ENCODE data around the gene RRP8. TPM values are rescaled to one million over a fixed set of nuclear protein-coding genes. Genes with fewer than 3 reads are reported as not detected.
A peak's percentile ranks its signal among the peaks of the same experiment; 100 is the strongest.

Gene RRP8
- total RNA-seq, 1 experiment from 2014 or later = 17.4 TPM

DNA sequence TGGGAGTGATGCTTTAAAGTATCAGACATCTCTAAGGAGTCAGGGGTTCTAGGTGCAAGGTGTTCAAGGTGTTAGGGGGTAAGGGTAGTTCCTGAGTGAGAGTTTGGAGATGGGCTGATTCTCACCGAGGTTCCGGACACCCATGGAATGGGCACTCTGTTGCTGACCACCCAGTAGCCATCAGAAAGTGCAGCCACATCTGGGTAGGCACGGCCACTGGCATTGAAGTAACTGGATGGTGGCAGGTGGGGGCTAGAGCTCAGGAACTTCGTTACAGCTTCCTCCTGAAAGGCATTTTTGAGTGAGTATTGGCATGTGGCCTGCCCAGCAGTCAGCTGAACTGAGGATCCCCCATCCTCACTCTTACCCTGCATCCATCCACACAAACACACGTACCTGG lies 11.6 kb upstream of the RRP8 start:
- BruUV-seq (replicated peaks) = no TSS peak
- TF ChIP-seq, protein P1, sequence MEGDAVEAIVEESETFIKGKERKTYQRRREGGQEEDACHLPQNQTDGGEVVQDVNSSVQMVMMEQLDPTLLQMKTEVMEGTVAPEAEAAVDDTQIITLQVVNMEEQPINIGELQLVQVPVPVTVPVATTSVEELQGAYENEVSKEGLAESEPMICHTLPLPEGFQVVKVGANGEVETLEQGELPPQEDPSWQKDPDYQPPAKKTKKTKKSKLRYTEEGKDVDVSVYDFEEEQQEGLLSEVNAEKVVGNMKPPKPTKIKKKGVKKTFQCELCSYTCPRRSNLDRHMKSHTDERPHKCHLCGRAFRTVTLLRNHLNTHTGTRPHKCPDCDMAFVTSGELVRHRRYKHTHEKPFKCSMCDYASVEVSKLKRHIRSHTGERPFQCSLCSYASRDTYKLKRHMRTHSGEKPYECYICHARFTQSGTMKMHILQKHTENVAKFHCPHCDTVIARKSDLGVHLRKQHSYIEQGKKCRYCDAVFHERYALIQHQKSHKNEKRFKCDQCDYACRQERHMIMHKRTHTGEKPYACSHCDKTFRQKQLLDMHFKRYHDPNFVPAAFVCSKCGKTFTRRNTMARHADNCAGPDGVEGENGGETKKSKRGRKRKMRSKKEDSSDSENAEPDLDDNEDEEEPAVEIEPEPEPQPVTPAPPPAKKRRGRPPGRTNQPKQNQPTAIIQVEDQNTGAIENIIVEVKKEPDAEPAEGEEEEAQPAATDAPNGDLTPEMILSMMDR (IDR thresholded peaks at IDR 0.05; ENCODE audit: unreplicated experiment) = no peak
- peaks cover 12% of the 10 kb centered on the region for H3K4me1 Mint-ChIP-seq (ENCODE audit: low read depth, unreplicated experiment)
- CTCF ChIA-PET = no interaction called here
- H3K36me3 Mint-ChIP-seq (ENCODE audit: insufficient read depth, unreplicated experiment) = no peaks in the 10 kb centered on the region
- no peak overlapping the region for H3K27ac Mint-ChIP-seq (ENCODE audit: unreplicated experiment)
- H3K4me3 Mint-ChIP-seq (ENCODE audit: low read depth, unreplicated experiment) = no peak overlapping the region
- intact Hi-C loops (cut with micrococcal nuclease; ENCODE audit: unreplicated experiment) = loop anchor here (10.0 kb wide), 1 partner anchor 130 kb away; the partner anchor contains the start of genes ARFIP2 and TIMM10B
- no peaks in the 10 kb centered on the region for H3K27me3 Mint-ChIP-seq (ENCODE audit: unreplicated experiment)
- DNase-seq = no peak
- H3K9me3 Mint-ChIP-seq (ENCODE audit: low read depth, unreplicated experiment) = no peaks in the 10 kb centered on the region

DNA sequence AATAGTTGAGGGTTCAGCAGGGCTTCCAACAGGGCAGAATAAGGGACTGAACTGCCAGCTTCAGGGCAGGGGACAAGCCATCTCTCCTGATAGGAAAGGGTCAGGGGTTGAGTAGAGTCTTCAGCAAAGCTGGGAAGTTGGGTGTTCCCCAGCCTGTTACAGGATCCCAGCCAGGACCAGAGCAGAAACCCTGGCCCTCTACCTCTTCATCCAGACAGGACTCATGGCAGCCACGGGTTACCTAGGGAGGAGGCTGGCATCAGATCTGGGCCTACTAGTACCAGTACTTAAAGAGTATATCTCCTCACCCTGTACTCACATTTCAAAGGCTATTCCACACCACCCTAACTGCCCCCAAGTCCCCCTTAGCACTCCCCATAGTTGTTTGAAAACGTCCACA lies 11.0 kb upstream of the RRP8 start:
- intact Hi-C loops (cut with micrococcal nuclease; ENCODE audit: unreplicated experiment) = loop anchor here (10.0 kb wide), 1 partner anchor 130 kb away; the partner anchor contains the start of genes ARFIP2 and TIMM10B
- H3K9me3 Mint-ChIP-seq (ENCODE audit: low read depth, unreplicated experiment) = no peaks in the 10 kb centered on the region
- TF ChIP-seq, protein P1 (IDR thresholded peaks at IDR 0.05; ENCODE audit: unreplicated experiment) = no peak
- no peaks in the 10 kb centered on the region for H3K27me3 Mint-ChIP-seq (ENCODE audit: unreplicated experiment)
- H3K4me3 Mint-ChIP-seq (ENCODE audit: low read depth, unreplicated experiment) = no peak overlapping the region
- DNase-seq = no peak
- no peaks in the 10 kb centered on the region for H3K36me3 Mint-ChIP-seq (ENCODE audit: insufficient read depth, unreplicated experiment)
- no peak overlapping the region for H3K27ac Mint-ChIP-seq (ENCODE audit: unreplicated experiment)
- BruUV-seq (replicated peaks) = no TSS peak
- CTCF ChIA-PET = no interaction called here
- peaks cover 17% of the 10 kb centered on the region for H3K4me1 Mint-ChIP-seq (ENCODE audit: low read depth, unreplicated experiment)

DNA sequence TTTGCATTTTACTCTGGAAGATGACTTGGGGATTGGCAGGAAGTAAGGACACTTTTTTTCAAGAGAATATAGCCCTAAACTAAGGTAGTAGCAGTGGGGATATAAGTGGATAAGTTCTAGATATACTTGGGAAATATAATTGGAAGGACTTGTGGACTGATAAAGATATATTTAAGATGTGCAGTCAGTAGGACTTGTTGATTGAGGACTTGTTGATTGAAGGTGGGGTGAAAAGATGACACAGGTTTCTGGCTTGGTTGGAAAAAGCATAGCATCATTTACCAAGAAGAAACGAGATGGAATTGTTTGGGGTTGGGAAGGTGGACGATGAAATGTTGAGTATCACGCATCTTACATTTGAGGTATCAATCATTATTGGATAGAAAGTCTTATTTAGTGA lies 10.1 kb upstream of the RRP8 start:
- CTCF ChIA-PET = no interaction called here

DNA sequence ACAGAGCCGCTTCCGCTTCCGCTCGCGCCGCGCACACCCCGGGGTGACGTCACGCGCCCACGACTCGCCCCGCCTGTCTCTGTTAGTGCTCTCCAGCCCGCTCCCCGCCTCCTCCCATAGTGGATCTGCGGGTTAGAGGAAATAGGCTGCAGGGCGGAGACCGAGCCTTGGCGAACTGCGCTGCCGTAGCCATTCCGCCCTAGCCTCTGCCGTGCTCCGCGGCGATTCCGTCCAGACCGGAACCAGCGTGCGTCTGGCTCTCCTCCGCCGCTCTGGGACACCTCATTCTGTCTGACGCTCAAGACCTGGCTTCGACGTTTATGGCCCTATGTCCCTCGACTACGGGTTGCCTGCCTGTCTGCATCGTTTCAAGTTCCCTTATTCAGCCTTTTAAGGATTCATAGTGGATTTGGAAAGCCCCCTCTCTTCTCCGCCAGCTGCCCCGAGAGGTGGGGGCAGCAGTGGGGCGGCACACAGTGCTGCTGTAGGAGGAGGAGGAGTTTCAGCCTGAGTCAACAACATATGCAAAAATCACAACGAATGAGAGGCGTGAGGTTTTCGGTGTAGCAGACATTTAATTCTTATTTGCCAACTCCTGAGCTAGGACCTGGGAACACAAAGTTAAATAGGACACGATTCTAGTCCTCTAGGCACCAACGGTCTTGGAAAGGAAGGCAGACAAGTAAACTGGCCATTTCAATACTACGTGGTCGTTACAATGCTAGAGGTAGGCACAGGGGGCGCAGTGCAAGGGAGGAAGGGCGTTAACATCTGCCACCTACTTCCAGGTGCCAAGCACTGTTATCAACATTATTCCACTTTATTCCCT lies 9.0 kb upstream of the RRP8 start, which contains the start of gene TAF10:
TAF10 (minus strand) TSS at position 4 of the 829 bp plus-strand sequence. CDS start 27 bp downstream, outside the sequence.
- no peaks in the 10 kb centered on the region for H3K9me3 Mint-ChIP-seq (ENCODE audit: low read depth, unreplicated experiment)
- CTCF ChIA-PET = interaction anchor here (0.6 to 1.1 kb wide), 3 partner anchors 13 to 145 kb away, joined by 3 to 9 read pairs (median 3); partner anchors contain the start of gene MRPL17
- peak; percentile 97 for DNase-seq
- H3K4me3 Mint-ChIP-seq (ENCODE audit: low read depth, unreplicated experiment) = no peak within 1 kb of the TSS
- no peaks in the 10 kb centered on the region for H3K36me3 Mint-ChIP-seq (ENCODE audit: insufficient read depth, unreplicated experiment)
- H3K27ac Mint-ChIP-seq (ENCODE audit: unreplicated experiment) = peak within 1 kb of the TSS; percentile 81
- no peaks in the 10 kb centered on the region for H3K27me3 Mint-ChIP-seq (ENCODE audit: unreplicated experiment)
- H3K4me1 Mint-ChIP-seq (ENCODE audit: low read depth, unreplicated experiment) = peaks cover 21% of the 10 kb centered on the region
- intact Hi-C loops (cut with micrococcal nuclease; ENCODE audit: unreplicated experiment) = loop anchor here (2.0 to 10.0 kb wide), 2 partner anchors 70 to 128 kb away; partner anchors contain the start of genes ARFIP2, MRPL17 and TIMM10B
- BruUV-seq (replicated peaks) = TSS peak; percentile 98
- TF ChIP-seq, protein P1 (IDR thresholded peaks at IDR 0.05; ENCODE audit: unreplicated experiment) = peak; percentile 26

More for the DNA sequence above, 10.1 kb upstream of the RRP8 start:
- Mint-ChIP-seq H3K4me1 (ENCODE audit: low read depth, unreplicated experiment) (peaks cover 17% of the 10 kb centered on the region), H3K9me3 (ENCODE audit: low read depth, unreplicated experiment) (no peaks in the 10 kb centered on the region), H3K27ac (ENCODE audit: unreplicated experiment) (no peak overlapping the region), H3K27me3 (ENCODE audit: unreplicated experiment) (no peaks in the 10 kb centered on the region), H3K36me3 (ENCODE audit: insufficient read depth, unreplicated experiment) (no peaks in the 10 kb centered on the region), H3K4me3 (ENCODE audit: low read depth, unreplicated experiment) (no peak overlapping the region)
- TF ChIP-seq, protein P1 (IDR thresholded peaks at IDR 0.05; ENCODE audit: unreplicated experiment) = no peak
- BruUV-seq (replicated peaks) = no TSS peak
- intact Hi-C loops (cut with micrococcal nuclease; ENCODE audit: unreplicated experiment) = loop anchor here (2.0 to 10.0 kb wide), 2 partner anchors 69 to 129 kb away; partner anchors contain the start of genes ARFIP2, MRPL17 and TIMM10B
- no peak for DNase-seq

Data from Calu3 (cell line).